Measurements from ENCODE around the gene FLT3.
"Not testable (repeated sequence)": the region's sequence is repeated elsewhere in the genome, so short reads cannot be mapped to it uniquely, and the experiment has no call there.

FLT3 gene

DNA sequence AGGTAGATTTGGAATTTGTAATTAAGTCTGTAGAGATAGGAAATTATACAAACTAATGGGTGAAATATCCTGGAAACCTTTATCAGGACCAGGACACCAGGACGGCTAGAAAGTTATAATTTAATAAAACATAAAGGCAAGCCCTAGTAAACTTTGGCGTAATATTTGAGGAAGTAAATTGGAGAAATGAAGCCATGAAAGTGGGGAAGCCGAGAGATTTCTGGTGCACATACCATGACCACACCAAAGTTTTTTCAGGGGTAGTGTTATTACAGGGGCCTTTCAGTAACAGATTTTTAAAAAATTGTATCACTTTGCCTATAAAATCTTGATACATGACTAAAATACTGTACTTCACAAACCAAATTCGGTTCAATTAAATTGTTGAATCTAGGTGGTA is 57.2 kb downstream of the FLT3 start:
- DNase-seq = no peak

GRCh38 chr13:28041501-28041900 is 58.9 kb downstream of the FLT3 start:
- DNase-seq = no peak

DNA sequence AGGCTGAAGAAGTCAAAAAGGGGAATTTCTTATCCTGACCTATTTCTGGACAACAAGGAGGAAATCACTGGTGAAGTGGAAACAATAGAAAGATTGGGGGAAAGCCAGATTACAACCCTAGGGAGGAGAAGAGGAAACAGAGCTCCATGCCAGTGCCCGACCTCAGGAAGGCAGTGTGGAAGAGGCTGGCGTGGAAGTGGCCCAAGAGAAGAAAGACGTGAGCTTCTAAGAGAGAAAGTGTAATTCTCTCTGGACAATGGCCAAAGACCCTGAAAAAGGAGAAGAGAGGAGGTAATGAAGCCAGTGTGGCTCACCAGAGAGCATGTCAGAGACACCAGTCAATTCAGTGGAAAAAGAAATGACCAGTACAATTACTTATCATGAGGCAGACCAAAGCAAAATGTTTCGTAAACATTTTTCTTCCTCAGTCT is 59.3 kb downstream of the FLT3 start:
- no peak for DNase-seq

DNA sequence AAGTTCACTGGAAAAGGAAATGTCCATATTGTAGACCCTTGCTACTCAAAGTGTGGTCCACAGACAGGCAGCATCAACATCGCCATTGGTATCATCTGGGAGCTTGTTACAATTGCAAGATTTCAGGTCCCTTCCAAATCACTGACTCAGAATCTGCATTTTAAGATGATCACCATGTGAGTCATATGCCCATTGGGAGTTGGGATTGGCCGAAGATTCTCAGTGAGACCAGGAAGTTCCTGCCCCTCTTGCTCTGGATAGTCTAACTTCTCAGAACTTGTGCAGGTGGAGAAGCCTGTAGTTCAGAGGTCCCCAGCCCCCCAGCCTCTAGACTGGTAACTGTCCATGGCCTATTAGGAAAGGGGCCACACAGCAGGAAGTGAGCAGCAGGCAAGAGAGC is 63.0 kb downstream of the FLT3 start:
- DNase-seq = no peak

GRCh38 chr13:28035146-28035782 is 65.1 kb downstream of the FLT3 start:
- no peak for DNase-seq

DNA sequence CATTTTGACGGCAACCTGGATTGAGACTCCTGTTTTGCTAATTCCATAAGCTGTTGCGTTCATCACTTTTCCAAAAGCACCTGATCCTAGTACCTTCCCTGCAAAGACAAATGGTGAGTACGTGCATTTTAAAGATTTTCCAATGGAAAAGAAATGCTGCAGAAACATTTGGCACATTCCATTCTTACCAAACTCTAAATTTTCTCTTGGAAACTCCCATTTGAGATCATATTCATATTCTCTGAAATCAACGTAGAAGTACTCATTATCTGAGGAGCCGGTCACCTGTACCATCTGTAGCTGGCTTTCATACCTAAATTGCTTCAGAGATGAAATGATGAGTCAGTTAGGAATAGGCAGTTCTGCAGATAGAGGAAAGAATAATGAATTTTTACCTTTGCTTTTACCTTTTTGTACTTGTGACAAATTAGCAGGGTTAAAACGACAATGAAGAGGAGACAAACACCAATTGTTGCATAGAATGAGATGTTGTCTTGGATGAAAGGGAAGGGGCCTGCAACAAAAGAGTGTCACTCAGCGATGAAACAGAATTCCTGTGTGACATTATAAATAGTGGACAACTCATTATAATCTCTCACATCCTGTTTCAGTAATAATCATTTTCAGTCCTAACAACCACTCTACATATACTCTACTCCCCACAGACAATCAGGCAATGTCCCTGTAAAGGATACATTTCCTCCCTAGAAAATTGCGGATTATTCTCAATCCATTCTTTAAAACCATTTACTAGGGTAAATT is 66.3 kb downstream of the FLT3 start:
- DNase-seq = no peak

- not testable (repeated sequence) for DNase-seq
Observed at GRCh38 chr13:28032438-28032837, 67.9 kb downstream of the FLT3 start.

DNA sequence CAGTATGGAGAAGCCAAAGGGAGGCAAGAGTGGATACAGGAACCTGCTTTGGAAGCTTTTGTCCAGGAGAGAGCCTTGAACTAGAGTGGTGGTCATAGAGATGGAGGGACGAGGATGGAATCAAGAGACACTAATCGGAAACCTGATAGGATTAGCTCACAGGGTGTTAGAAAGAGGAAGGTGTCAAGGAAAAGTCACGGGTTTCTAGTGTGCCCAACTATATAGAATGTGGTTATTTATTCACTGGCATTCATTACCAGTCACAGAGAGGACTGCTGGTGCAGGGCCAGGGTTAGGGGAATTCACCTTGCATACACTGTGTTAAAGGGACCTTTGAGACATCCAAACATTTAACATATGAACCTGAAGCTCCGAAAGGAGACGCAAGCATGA is 68.5 kb downstream of the FLT3 start:
- no peak for DNase-seq

- no peak for DNase-seq
Observed at GRCh38 chr13:28031220-28031895, 69.0 kb downstream of the FLT3 start.

DNA sequence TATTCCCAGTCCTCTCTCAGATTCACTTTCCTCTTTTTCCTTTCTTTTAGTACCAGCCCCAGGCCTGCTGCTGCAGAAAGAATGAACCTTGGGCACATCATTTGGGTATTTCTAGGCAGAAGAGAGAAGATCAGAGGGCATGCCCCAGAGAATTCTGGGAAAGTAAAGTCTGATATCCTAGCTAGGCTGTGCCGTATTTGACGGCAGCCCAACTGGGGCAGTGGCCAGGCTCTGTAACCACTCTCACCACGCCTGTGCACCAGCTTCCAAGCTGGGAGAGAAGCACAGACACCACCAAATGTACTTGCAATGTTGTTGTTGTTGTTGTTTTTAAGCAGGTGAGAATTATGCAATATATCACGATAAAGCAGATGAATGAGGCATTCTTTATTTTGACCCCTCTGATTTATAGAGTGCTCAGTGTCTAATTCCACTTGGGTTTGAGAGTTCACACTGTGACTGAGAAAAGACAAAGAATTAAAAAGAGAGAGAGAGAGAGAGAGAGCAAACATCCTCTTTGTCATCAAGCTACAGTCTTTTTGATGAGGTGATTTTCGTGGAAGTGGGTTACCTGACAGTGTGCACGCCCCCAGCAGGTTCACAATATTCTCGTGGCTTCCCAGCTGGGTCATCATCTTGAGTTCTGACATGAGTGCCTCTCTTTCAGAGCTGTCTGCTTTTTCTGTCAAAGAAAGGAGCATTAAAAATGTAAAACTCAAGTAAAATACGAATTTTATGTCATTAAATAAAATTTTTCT is 72.6 kb downstream of the FLT3 start:
- no peak for DNase-seq

DNA sequence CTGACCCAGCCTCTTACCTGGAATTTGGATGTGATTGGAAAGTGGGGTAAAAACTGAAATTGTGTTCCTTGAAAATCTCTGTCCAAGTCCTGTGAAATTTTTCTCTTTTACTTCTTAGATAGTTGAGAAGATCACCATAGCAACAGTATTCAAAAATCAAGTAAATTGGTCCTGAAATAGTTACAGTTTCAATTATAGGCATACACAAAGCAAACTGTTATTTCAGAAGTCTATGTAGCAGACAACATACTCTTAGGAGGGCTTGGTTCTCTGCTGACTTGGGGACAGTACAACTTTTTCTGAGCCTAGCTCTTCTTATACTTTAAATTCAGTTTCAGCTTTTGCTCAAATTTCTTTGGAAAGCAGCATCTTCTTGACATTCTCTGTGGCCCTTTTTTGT is 73.3 kb downstream of the FLT3 start:
- no peak for DNase-seq

GRCh38 chr13:28026508-28026907 is 73.9 kb downstream of the FLT3 start:
- DNase-seq = no peak

DNA sequence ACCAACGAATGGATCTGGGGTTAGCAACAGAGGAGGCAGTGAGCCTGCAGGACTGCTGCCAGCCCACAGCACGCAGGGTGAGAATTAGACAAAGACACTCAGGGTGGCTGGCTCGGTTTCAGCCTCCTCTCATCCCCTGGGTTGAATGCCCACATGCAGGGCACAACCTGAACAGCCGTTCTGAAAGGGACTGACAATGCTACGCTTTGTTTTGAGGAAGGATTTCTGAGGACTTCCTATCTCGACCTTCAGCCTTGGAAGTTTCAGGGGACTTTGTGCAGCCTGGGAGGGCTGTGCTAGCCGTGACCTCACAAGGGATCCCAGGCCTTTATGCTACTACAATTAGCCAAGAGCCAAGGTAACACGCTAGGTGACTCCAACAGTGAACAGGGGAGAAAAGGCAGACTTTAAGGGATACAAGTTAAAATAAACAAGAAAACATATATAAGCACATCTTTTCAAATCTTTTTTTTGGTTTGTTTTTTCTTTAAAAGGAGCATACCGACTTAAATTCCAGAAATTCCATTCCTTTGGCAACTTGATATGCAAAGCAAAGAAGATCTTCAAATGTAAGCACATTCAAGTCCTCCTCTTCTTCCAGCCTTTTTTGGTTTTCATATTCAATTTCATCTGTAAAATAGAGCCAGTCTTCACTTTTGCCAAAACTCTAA is 77.4 kb downstream of the FLT3 start:
- DNase-seq = no peak

- no peak for DNase-seq
Observed at GRCh38 chr13:28014301-28014700, 86.1 kb downstream of the FLT3 start.

DNA sequence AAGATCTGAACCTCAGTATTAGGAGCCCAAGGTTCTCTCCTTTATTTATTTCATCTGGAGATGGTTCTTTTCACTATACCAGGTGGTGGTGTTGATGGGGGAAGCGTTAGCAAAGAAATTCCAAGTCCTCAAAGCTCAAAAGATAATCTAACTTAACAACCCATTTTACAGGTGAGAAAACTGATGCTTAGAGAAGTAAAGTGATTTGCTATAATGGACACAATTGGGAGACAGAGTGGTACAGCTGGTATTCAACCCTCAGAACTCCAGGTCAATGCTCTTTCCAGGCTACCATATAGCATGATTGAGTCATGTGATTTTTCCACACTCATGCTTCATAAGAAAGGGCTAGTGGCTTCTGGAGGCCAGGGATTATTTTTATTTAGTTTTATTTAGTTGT is 86.9 kb downstream of the FLT3 start:
- DNase-seq = no peak

DNA sequence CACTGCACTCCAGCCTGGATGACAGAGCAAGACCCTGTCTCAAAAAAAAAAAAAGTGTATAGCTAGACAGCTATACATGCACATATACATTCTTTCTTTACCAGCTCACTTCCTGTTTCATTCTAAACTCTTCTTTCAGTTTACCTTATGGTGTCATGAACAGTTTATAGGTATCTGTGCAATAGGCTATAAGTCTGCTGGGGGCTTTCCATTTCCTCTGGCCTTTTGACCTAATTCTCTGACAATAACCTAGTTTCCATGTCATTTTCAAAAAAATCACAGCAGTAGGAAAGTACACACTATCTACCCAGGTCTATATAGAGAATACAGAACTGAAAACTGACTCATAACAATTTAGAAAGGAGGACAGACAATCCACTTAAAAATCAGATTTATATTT is 87.5 kb downstream of the FLT3 start:
- no peak for DNase-seq

- DNase-seq = no peak
Observed at GRCh38 chr13:28012383-28012782, 88.0 kb downstream of the FLT3 start.

DNA sequence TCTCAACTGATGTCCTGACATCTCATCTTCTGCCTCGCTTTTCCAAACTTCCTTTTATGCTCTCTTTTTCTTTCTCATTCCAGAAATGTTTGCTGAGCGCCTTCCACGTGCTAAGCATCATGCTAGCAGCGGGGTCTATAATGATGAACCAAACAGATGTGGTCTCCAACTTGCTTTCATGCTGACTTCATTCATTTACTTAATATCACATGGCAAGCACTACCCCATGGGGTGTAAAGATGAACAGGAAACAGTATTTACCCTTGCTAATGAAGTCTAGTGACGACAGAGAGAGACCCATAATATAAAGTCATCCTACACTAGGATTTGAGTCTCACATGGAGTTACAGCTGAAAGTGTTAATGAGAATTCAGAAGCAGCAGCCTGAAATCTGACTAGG is 90.3 kb downstream of the FLT3 start:
- DNase-seq = no peak

GRCh38 chr13:28005016-28005415 is 95.4 kb downstream of the FLT3 start:
- not testable (repeated sequence) for DNase-seq

- DNase-seq = no peak
Observed at GRCh38 chr13:28002886-28003698, 97.3 kb downstream of the FLT3 start.

GRCh38 chr13:28001837-28002473 is 98.4 kb downstream of the FLT3 start:
- DNase-seq = no peak
